Choroid plexus epithelial cell (primary cell): ENCODE measurements around the gene CDH22.

Source experiments
- DNase-seq: peaks from one replicate; pipeline ENCODE4 v3.0.0-alpha.2; 2010; ENCODE audit warnings: low read depth
- H3K4me3 ChIP-seq: 2 replicates; pipeline ENCODE4 v1.5.1; 2011; ENCODE audit warnings: low read depth, mild to moderate bottlenecking, control low read depth, low read length, moderate library complexity
- TF ChIP-seq, protein P1 (sequence below): conservative IDR thresholded peaks from 2 replicates; pipeline ENCODE4 v1.5.1; 2011; ENCODE audit warnings: low read depth, mild to moderate bottlenecking, control low read depth, inconsistent platforms, low read length, moderate library complexity

CDH22 gene

DNA sequence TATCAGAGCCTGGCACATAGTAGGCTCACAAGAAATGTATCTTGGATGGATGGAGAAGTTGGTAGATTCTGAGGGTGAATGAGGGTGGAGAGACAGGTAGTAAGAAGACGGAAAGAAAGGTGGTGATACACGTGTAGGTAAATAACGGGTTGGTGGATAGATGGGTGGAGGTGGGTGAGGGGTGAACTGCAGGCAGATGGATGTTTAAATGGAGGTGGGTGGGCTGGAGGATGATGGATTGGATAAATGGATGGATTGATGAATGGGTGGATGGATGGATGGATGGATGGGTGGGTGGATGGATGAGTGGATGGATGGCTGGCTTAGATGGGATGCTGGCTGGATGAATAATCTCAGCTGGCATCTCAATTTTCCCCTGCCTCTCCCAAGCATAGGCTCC, 9.9 kb downstream of the CDH22 start:
- H3K4me3 ChIP-seq: no peak overlapping the region
- TF ChIP-seq, protein P1, sequence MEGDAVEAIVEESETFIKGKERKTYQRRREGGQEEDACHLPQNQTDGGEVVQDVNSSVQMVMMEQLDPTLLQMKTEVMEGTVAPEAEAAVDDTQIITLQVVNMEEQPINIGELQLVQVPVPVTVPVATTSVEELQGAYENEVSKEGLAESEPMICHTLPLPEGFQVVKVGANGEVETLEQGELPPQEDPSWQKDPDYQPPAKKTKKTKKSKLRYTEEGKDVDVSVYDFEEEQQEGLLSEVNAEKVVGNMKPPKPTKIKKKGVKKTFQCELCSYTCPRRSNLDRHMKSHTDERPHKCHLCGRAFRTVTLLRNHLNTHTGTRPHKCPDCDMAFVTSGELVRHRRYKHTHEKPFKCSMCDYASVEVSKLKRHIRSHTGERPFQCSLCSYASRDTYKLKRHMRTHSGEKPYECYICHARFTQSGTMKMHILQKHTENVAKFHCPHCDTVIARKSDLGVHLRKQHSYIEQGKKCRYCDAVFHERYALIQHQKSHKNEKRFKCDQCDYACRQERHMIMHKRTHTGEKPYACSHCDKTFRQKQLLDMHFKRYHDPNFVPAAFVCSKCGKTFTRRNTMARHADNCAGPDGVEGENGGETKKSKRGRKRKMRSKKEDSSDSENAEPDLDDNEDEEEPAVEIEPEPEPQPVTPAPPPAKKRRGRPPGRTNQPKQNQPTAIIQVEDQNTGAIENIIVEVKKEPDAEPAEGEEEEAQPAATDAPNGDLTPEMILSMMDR: no peak
- DNase-seq: no peak

DNA sequence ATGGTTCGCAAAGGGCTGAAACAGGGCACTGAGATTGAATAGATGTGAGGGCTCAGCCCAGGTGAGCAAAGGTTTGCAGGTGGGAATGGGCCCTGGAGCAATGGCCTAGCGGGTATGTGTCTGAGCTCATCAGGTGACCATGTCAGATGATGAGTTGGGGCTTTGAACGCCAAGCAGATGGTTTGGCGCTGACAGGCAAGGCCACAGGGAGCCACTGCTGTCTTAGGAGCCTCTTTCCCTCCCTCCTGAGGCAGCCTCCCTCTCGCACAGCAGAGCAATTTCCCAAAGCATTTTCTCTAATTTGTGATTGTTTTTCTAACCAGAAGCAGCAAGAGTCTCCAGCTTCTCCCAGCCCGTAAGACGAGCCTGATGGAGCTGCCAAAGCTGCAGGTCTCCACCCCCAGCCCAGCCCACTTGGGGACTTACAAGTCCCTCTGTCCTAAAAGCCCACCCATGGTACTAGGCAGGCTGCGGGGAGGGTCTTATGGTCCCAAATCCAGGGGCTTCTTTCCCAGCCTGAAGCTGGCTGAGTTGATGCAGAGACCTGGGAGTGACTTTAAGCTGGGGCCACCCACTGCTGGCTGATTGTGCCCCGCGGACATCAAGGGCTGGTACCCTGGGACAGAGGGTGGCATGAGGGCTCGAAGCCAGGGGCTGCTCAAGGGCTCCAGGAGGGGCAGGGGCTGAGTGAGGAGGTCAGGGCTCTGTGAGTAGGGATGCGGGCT, 11.6 kb downstream of the CDH22 start:
- H3K4me3 ChIP-seq: no peak overlapping the region
- TF ChIP-seq, protein P1: no peak
- no peak for DNase-seq

DNA sequence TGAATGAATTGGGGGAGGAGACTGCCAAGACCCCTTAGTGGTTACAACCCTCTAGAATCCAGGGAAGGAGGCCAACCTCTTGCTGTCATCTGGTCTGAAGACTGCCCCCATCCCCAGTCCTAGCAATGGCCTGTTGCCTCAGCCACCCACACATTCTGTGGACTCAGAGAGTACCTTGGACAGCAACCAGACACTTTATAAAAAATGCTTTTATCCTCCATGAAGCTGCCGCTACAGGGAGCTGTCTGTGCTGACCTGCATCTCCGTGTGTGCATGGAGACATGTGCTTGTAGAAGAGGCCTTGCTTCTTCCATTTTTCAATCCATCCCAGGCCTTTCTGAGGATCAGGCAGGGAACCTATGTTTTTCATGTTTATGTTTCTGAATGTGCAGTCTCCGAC, 15.2 kb downstream of the CDH22 start:
- no peak overlapping the region for H3K4me3 ChIP-seq
- TF ChIP-seq, protein P1: peak; percentile 4
- DNase-seq: peak; percentile 72

DNA sequence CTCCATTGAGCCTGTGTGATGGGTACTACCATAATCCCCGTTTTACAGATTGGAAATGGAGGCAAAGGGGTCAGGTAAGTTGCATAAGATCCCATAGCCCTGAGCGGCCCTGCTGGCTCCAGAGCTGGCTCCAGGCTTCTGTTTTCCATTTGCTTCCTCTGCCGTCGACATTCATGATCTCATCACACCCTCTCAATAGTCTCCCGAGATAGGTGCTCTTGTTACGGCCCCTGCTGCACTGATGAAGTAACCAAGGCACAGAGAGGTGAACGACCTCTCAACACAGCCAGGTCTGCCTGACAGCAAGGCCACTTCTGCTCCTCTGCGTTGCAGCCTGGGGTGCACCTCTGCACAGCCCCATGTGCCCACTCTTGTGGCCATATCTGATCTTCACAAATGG, 16.9 kb downstream of the CDH22 start:
- TF ChIP-seq, protein P1: no peak
- no peak overlapping the region for H3K4me3 ChIP-seq
- DNase-seq: no peak

DNA sequence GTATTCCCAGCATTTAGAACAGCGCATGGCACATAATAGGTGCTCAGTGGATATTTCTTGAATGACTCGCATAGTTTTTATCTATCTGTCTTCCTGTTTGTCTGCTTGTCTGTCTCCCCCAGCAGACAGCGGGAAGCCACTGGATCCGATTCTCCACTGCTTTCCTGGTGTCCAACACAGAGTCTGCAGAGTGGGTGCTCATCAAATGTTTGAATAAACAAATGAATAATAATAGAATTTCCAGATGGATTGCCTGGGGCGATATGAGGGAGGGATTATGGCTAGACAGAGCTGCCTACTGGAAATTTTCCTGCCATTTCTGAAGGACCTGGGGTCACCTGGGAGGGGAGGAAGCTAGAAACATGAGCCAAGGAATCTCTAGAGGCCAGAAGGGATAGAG, 18.9 kb downstream of the CDH22 start:
- H3K4me3 ChIP-seq: no peak overlapping the region
- DNase-seq: no peak
- TF ChIP-seq, protein P1: no peak

DNA sequence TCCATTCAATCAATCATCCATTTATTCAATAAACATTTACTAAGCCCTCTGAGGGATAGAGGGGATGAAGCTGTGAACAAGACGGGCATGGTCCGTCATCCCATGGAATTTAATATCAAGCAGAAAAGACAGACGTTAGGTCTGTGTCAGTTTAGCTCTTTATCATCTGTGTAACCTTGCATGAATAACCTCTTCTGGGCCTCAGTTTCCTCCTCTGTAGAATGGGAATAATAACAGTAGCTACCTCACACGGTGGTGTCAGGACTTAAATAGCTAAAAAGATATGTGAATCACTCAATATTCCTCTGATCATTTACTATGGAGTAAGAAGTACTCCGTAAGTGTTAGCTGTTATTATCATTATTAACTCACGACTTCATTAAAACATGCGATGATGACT, 21.3 kb downstream of the CDH22 start:
- no peak overlapping the region for H3K4me3 ChIP-seq
- TF ChIP-seq, protein P1: no peak
- DNase-seq: no peak

DNA sequence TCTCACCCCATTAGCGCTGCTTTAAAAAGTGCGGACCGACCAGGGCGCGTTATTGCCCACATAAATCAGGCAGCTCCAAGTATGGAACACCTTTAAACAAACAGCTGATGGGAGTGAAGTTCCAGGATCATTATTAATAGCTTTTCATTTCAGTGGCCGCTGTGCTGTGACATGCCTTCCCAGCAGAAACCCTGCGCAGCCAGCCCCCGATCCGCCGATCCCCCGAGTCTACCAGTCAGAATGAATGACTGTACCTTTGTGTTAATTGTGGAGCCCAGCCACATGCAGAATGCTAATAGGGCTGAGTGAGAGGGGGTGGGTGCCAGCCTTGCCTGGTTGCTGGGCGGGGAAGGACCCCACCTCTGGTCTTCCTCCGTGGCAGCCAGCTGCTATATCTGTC, 21.9 kb downstream of the CDH22 start:
- no peak overlapping the region for H3K4me3 ChIP-seq
- TF ChIP-seq, protein P1: no peak
- DNase-seq: no peak
